ENCODE results near the gene DUSP28.
A peak's percentile ranks its signal among the peaks of the same experiment; 100 is the strongest.

- TF ChIP-seq, protein P1, sequence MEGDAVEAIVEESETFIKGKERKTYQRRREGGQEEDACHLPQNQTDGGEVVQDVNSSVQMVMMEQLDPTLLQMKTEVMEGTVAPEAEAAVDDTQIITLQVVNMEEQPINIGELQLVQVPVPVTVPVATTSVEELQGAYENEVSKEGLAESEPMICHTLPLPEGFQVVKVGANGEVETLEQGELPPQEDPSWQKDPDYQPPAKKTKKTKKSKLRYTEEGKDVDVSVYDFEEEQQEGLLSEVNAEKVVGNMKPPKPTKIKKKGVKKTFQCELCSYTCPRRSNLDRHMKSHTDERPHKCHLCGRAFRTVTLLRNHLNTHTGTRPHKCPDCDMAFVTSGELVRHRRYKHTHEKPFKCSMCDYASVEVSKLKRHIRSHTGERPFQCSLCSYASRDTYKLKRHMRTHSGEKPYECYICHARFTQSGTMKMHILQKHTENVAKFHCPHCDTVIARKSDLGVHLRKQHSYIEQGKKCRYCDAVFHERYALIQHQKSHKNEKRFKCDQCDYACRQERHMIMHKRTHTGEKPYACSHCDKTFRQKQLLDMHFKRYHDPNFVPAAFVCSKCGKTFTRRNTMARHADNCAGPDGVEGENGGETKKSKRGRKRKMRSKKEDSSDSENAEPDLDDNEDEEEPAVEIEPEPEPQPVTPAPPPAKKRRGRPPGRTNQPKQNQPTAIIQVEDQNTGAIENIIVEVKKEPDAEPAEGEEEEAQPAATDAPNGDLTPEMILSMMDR (IDR thresholded peaks at IDR 0.05 in 2 of 3, conservative IDR thresholded peaks at IDR 0.05 in 1 of 3; ENCODE audit: control insufficient read depth in 2 of 3, extremely low read depth in 1 of 3, insufficient read depth in 1 of 3, low read depth in 3 of 3, low read length in 3 of 3), result peak; percentile 97 to 99 (median 98)
- TF ChIP-seq FOS (IDR thresholded peaks at IDR 0.05; ENCODE audit: borderline replicate concordance, extremely low read depth, insufficient read length) (no peak), PAX5 (IDR thresholded peaks at IDR 0.05; ENCODE audit: borderline replicate concordance, low read depth, low read length) (no peak), SUZ12 (IDR thresholded peaks at IDR 0.05; ENCODE audit: unreplicated experiment) (no peak)
Measured at GRCh38 chr2:240513549-240514287, 46.4 kb upstream of the DUSP28 start.
